Kidney capillary endothelial cell (primary cell): ENCODE data around the gene EDN2.

ENCODE experiments used
- DNase-seq: peaks from one replicate; pipeline ENCODE4 v3.0.0-alpha.2; 2018; ENCODE audit warnings: low spot score

Gene EDN2

DNA sequence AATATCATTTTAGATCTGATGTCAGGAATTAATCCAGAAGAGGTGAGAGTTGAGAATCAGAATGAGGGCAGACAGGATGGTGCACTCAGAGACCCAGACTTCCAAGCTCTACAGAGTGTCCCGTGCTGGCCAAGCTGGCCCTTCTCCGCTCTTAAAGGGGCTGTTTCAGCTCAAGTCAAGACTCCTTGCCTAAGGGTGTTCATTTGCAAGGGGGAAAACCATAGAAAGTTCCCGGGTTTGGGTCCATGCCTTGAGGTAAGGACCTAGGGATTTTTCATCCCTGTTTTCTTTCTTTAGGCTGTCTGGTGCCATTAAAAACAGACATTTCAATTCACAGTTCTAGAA is 47.5 kb downstream of the EDN2 start:
- no peak for DNase-seq

DNA sequence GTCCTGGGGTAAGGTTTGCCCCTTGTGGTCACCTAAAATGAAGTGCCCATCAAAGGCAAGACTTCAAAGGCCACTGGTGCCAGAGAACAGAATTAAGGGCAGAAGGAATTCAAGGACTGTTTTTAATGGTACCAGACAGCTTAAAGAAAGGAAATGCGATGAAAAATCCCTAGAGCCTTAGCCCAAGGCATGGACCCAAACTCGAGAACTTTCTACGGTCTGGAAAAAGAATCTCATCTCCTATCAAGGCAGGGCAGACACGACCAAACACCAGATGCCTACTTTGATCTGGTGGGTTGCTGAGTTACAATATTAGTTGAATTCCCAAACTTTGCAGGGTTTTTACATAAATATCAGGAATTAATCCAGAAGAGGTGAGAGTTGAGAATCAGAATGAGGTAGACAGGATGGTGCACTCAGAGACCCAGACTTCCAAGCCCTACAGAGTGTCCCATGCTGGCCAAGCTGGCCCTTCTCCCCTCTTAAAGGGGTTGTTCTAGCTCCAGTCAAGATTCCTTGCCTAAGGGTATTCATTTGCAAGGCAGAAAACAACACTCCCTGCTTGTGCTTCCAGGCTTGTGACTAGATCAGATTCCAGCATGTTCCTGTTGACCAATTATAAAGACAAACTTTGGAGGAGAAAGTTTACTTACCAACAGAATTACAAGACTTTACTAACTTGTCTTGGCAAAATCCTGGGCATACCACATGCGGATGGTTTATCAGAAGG is 48.0 kb downstream of the EDN2 start:
- DNase-seq, result no peak

DNA sequence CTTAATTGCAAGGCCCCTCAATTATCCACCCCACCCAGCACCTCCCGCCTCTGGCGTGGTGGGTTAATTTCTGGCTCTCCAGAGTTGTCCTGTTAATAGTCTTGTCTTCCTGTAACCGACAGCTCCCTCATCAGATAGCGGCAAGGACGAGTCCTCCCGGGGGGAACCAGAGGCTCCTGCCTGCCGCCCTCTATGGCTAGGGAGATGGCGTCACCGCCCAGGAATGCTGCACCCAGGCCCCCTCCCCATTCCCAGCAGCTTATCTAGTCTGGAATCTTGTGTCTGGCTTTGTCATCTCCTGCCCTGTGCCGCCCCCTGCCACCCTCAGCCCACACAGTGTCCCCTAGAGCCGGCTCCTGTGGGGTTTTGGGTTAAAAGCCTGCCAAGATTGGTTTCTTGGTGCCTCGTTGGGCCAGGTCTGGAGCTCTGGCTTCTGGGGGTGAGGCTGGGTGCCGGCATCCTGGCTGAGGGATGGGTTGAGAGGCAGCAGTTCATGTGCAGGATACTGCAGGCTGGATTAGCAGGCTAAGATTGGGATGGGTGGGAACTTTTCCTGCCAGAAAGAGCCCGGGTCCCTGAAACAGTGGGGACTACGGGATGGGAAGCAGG is 48.8 kb downstream of the EDN2 start:
- DNase-seq, result peak; percentile 54

DNA sequence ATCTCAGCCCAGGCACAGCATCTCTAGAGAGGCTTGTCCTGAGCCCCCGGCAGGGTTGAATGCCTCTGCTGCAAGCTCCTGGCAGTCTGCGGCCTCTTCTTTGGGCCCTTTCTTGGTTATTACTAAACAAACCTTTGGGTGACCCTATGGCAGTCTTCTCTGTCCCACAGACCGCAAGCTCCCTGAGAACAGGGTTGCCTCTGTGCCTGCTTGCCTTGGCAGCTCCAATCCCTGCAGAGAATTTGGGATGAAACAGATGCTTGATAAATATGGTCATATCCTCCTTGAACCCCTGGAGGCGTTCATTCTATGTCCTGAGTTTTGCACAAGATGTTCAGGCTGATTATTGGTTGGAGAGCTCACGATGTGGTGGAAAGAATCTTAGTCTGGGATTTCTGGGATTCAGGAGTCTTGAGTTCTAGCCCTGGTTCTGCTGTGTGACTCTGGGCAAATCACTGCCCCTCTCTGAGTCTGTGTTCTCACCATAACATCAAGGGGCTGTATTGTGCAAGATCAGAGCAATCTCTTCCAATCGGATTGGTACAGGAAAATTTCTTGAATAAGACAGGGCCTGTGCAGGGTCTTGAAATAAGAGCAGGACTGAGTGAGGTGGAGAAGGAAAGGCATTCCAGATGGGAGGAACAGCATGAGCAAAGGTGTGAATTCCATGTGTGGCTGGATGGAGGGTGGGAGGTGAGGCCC is 49.6 kb downstream of the EDN2 start:
- DNase-seq, result no peak

DNA sequence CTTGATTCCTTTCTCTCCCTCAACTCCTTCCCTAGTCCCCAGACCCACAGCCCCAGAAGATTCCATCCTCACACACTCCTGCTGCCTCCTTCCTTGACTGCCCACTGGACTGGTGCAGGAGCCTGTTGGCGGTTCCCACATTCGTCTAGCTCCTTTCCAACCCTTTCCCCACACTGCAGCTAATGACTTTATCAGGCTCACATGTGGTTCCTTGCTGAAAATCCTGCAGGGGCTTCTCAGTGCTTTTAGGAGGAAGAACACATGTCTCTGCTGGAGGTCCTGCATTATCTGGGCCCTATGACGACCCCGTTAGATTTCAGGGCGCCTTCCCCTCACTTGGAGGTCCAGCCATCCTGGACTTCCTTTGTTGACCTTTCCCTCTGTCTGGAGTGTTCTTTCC is 50.2 kb downstream of the EDN2 start:
- DNase-seq, result no peak

DNA sequence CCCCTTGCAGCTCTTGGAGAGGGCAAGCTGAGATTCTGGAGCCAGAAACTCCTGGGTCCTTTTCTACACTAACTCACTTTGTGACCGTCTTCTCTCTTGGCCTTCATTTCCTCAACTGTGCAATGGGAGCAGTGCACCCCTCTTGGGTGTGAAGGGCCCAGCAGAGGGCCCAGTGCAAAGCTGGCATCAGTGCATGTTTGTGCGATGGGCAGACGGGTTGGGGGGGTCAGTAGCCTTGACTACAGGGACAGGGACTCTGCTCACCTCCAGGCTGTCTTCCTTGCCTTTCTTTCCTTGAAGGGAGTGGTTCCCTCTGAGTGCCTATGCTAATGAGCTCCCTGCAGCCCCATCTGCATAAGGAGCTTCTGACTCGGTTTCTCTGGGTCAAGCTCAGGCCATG is 51.0 kb downstream of the EDN2 start:
- no peak for DNase-seq

DNA sequence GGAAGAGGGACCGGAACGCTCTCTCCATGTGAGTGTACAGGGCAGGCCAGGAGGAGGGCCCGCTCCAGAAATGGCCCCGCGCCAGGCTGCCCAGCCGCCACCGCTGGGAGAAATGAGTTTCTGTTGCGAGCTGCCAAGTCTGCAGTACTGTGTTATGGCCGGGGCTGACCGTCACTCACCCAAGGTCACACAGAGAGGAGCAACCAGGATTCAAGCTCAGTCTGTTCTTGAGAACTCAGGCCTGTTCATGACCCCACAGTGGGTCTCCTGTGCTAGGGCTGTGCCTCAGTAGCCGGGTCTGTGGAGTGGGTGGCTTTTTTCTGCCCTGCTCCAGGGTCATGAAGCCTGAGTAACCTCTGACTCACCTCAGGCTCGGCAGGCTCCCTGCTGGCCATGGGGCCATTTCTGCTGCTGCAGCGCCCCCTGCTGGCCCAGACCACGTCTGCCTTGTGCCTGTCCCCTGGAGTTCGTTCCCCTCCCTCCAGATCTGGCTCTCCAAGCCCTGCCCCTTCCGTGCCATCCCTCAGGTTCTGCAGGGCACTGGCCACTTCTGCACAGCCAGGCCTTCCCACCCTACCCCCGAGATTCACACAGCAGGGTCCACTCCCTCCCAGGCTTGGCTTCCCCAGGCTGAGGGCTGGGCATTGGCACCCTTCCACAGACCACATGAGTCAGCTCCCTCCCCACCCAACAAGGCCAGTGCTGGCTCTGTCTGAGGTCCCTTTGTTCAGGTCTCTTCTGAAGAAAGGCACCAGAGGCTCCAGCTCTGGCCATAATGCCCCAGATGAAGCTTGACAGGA is 51.8 kb downstream of the EDN2 start:
- DNase-seq, result peak; percentile 92

DNA sequence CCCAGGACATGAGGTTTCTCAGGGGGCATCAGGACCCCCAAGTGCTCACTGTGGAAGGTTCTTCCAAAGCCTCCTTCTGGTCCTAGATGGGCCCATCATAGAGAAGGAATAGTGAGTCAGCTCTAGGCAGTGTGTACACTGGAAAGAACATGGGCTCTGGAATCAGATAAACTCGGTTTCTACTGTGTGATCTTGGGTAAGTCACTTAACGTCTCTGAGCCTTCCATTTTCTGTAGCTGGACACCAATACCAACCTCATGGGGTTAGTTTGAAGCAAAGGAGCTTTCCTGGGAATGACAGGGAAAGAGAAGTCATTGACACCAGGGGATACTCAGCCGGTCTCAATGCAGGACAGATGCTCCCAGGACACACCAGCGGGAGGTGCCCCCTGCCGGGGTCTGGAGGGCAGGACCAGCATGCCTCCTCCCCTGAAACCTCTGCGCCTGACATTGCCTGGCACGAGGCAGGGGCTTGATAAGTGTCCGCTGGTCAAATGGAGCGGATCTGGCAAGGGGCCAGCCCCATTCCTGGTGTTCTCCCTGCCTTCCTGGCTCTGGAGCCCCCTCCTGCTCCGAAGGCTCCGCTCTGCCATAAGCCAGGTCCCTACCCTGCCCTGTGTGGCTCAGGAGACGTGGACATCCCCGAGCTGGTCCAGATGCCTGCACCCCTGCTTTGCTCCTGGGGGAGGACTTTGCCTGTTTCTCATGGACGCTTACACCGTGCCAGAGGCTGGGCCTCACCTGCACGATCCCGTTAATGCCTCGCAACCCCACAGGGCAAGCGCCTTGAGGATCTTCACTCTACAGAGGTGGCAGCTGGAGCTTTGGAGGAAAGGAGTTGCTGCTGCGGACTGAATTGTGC is 52.8 kb downstream of the EDN2 start:
- DNase-seq, result no peak

DNA sequence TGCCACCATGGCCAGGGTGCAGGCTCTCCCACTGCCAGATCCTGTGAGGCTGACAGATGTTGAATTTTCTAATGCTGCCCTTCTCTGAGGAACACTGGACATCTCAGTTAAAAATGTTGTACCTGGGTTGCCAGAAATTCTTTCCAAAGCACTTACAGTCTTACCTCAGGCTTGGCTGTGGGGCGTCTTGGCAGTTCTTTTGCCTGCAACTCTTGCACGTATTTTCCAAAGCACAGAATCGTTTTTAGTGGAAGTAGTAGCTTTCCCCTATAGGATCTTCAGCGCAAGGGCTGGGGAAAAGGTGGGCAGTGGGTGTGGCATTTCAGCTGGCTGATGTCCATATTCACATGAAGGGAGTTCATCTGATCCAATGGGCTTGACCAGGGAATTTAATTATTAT is 53.9 kb downstream of the EDN2 start:
- DNase-seq, result no peak

DNA sequence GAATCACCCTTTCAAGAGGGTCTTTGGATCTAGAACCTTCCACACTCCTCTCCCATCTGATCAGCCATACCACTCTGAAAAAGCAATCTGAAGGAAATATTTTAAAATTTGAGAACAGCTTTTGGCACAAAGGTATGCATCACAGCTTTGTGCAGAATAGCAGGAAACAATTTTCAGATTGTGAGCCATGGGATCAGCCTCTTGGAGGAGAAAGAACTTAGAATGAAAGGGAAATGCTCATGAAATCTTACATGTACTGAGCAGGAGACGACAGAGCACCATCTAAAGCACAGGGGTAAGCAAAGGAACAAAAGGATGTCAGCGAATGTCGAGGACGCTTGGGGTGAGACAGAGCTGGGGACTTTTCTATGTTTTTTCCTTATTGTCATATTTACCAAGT is 54.4 kb downstream of the EDN2 start:
- DNase-seq, result no peak

DNA sequence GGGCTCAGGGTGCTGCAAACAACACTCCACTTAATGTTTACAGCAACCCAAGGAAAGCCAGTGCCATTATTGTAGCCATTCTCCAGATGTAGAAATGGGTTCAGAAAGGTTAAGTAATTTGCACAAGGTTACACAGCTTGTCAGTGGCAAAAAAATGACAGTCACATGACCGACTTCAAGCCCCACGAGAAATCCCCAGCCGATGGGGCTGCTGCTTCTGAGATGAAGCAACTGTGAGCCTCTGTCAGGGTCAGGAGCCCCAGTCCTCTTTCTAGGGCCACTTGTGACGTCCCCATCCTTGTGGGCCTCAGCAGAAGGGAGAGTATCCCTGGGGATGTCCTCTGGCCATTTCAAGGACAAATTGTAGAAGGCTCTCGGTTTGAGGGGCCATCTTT is 54.8 kb downstream of the EDN2 start:
- DNase-seq, result no peak
